ENCODE data around the gene BTBD19. TPM values are rescaled to one million over a fixed set of nuclear protein-coding genes. Genes with fewer than 3 reads are reported as not detected.
A peak's percentile ranks its signal among the peaks of the same experiment; 100 is the strongest.

The BTBD19 gene
- total RNA-seq, 1 donor from 2014 or later: 8.7 TPM

DNA sequence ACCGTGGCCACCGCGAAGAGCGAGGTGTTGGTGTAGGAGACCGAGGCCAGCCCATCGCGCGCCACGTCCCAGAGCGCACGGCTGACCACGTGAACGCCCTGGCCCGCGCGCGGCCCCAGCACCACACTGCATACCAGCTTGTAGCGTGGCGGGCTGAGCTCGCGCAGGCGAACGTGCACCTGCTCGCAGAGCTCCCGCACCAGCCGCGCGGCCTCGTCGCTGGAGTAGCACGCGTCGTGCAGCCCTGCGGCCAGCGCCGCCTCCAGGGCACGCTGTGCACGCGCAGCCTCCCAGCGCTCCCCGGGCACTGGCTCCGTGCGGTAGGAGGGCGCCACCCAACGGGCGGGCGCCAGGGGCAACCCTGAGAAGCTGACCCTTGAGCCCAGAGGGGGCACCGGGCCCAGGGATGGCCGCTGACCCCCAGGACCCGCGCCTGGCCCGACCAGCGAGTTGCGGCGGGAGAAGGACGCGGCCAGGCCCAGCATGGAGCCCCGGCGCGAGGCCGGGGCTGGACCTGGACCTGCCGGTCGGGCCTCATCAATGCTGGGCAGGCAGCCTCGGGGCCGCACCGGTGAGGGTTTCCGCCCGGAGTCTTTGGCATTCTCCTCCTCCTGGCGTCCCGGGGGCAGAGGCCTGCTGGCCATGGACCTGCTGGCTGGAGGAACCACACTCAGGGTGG is 2.2 kb upstream of the BTBD19 start:
- peaks cover 45% of the 10 kb centered on the region for H3K36me3 ChIP-seq
- peaks cover 97% of the 10 kb centered on the region for H3K4me1 ChIP-seq
- ATAC-seq (no peak), DNase-seq (no peak)
- TF ChIP-seq, protein P1, sequence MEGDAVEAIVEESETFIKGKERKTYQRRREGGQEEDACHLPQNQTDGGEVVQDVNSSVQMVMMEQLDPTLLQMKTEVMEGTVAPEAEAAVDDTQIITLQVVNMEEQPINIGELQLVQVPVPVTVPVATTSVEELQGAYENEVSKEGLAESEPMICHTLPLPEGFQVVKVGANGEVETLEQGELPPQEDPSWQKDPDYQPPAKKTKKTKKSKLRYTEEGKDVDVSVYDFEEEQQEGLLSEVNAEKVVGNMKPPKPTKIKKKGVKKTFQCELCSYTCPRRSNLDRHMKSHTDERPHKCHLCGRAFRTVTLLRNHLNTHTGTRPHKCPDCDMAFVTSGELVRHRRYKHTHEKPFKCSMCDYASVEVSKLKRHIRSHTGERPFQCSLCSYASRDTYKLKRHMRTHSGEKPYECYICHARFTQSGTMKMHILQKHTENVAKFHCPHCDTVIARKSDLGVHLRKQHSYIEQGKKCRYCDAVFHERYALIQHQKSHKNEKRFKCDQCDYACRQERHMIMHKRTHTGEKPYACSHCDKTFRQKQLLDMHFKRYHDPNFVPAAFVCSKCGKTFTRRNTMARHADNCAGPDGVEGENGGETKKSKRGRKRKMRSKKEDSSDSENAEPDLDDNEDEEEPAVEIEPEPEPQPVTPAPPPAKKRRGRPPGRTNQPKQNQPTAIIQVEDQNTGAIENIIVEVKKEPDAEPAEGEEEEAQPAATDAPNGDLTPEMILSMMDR (IDR thresholded peaks at IDR 0.05): no peak
- H3K9me3 ChIP-seq: no peaks in the 10 kb centered on the region
- H3K4me3 ChIP-seq: no peak overlapping the region
- intact Hi-C loops (cut with DNase I): no loop called here
- H3K27me3 ChIP-seq (ENCODE audit: low read depth): no peaks in the 10 kb centered on the region
- H3K27ac ChIP-seq: peak overlapping the region; percentile 100

DNA sequence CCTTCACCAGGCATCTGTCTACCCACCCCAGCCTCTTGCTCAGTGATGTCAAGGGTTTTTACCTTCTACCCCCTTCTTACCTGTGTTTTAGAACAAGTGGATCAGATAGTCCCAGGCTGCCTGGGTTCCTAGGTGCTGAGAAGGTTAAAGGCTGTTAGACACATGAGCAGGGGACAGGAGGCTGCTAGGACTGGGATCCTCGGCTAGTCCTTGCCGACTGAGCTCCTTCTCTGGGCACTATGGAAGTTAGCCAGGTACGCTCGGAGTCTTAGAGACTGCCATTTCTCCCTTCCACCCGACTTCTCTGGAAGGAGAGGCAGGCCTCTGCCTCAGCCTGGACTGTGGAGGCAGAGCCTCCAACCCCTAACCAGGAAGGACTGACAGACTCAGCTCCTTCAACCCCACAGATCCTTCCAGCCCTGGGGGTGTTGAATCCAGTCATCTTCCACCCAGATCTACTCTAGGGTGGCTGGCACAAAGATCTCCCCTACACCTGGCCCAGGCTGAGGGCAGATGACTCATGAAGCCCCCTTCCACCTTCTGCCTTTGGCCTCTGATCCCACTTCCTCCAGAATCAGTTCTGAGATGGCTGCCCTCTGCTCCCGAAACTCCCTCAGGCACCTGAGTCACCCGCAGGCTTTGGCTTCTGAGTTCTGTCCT is 1.5 kb upstream of the BTBD19 start, which contains the start of gene DYNLT4:
TSS of gene DYNLT4 (minus strand) at position 648 of the 660 bp plus-strand sequence. CDS start 683 bp downstream, outside the sequence.
- Histone ChIP-seq H3K27me3 (ENCODE audit: low read depth) (no peaks in the 10 kb centered on the region), H3K9me3 (no peaks in the 10 kb centered on the region), H3K36me3 (peaks cover 45% of the 10 kb centered on the region), H3K27ac (peak within 1 kb of the TSS; percentile 100), H3K4me1 (peaks cover 97% of the 10 kb centered on the region), H3K4me3 (peak within 1 kb of the TSS; percentile 47)
- intact Hi-C loops (cut with DNase I): no loop called here
- DNase-seq (peak; percentile 44), ATAC-seq (no peak)
- TF ChIP-seq, protein P1 (IDR thresholded peaks at IDR 0.05): no peak

DNA sequence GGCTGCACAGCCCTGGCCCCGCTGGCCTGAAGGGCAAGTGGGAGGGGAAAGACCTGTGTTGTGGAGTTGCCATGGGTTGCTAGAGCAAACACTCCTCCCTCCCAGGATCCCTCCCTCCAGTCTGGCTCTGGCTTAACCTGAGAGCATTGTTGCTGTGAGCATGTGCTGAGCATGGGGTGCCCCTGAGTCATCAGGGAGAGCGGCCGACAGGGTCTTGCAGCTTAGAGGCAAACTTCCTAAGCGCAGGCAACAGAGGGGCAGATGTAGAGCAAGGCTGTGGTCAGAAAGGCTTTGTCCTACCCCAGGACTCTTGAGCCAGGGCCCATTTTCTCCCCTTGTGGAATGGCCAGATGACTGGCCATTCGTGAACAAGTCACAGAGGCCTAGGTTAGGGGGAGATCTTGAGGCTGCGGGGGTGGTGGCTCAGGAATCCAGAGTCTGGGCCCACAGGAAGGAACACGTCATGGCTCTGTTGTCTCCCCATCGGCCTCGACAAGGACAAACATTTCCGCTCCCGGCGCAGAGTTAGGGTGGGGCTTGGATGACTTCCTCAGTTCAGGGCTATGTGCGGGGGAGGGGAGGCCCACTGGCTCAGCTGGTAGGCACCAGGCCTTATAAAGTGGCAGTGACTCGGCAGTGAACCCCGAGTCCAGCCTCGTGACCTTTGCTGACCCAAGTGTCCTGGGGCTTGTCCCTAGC is 810 bp upstream of the BTBD19 start:
- ATAC-seq: peak; percentile 88
- peaks cover 97% of the 10 kb centered on the region for H3K4me1 ChIP-seq
- peaks cover 45% of the 10 kb centered on the region for H3K36me3 ChIP-seq
- intact Hi-C loops (cut with DNase I): no loop called here
- peak overlapping the region; percentile 47 for H3K4me3 ChIP-seq
- H3K9me3 ChIP-seq: no peaks in the 10 kb centered on the region
- no peaks in the 10 kb centered on the region for H3K27me3 ChIP-seq (ENCODE audit: low read depth)
- DNase-seq: peak; percentile 99
- peak overlapping the region; percentile 100 for H3K27ac ChIP-seq
- TF ChIP-seq, protein P1 (IDR thresholded peaks at IDR 0.05): no peak

DNA sequence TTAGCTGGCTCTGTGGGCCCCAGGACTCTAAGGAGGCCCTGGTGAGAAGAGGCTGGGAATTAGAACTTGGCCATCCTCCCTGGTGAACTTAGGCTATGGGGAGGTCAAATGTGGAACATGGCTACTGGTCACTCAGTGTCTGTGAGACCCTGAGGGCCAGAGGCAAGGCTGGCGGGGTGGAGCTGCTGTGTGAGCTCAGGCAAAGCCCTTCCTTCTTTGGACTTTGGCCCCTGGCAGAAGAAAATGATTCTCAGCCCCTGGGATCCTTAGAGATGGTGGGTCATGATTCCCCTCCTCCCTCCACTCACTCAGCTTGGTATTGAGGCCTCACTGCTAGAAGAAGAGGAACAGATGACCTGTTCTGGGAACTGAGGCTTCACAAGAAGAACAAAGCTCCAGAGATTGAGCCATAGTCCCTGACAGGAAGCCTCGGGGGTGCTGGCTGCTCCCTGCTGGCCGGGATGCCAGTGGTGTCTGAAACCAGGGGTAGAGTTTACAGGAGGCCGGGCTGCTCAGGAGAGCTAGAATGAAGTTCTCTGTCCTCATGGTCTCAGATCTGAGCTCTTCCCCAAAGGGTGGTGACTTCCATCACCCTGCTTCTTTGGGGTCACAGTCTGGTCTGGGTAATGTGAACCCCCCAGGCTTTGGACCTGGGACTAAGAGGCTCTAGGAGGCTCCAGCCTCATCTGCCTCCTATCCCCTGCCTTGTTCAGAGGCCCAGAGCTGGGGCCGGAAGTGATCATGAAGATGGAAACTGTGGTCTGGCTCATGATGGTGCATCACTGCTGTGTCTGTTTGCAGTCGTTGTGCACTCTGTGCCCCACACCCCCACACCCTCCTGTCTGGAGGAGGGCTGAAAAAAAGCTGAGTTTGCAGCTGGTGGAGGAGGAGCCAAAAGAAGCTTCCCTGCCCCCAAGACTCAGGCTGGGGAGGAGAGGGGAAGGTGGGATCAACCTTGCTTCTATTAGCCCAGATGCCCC is 905 bp downstream of the BTBD19 start:
- TF ChIP-seq, protein P1 (IDR thresholded peaks at IDR 0.05): peak; percentile 17
- intact Hi-C loops (cut with DNase I): no loop called here
- ATAC-seq: peak in 1 of 2 donors; percentile 17
- H3K4me3 ChIP-seq: peak overlapping the region; percentile 47
- H3K36me3 ChIP-seq: peaks cover 28% of the 10 kb centered on the region
- H3K27ac ChIP-seq: peak overlapping the region; percentile 100
- DNase-seq: peak; percentile 80
- peaks cover 91% of the 10 kb centered on the region for H3K4me1 ChIP-seq
- H3K9me3 ChIP-seq: no peaks in the 10 kb centered on the region
- no peaks in the 10 kb centered on the region for H3K27me3 ChIP-seq (ENCODE audit: low read depth)

Data from lower lobe of right lung (tissue), 2 donors.